ENCODE data around the gene NRARP.

NRARP gene

GRCh38 chr9:137251490-137252268, 50.4 kb downstream of the NRARP start:
- no peak overlapping the region for H3K9ac ChIP-seq (ENCODE audit: low read depth, low read length)
- peaks cover 2% of the 10 kb centered on the region; the same call in 1 of the 2 replicates for H3K36me3 ChIP-seq (ENCODE audit: insufficient read depth, low read length)
- H3K4me1 ChIP-seq (ENCODE audit: insufficient read depth, low read length), result peaks cover 8% of the 10 kb centered on the region; the same call in 1 of the 2 replicates
- no peaks in the 10 kb centered on the region for H3K9me3 ChIP-seq (ENCODE audit: control insufficient read depth, insufficient read depth, low read length)

- no peaks in the 10 kb centered on the region for H3K36me3 ChIP-seq (ENCODE audit: insufficient read depth, low read length)
- H3K4me1 ChIP-seq (ENCODE audit: insufficient read depth, low read length), result peaks cover 8% of the 10 kb centered on the region; the same call in 1 of the 2 replicates
- no peaks in the 10 kb centered on the region for H3K9me3 ChIP-seq (ENCODE audit: control insufficient read depth, insufficient read depth, low read length)
- H3K9ac ChIP-seq (ENCODE audit: low read depth, low read length), result no peak within 1 kb of the TSS
Measured at GRCh38 chr9:137251194-137251461, 50.9 kb downstream of the NRARP start, which contains the start of gene STPG3. STPG3 (plus strand) TSS chr9:137251286; CDS start chr9:137251287, 1 bp downstream.

- H3K9me3 ChIP-seq (ENCODE audit: control insufficient read depth, insufficient read depth, low read length), result no peaks in the 10 kb centered on the region
- peaks cover 8% of the 10 kb centered on the region; the same call in 1 of the 2 replicates for H3K4me1 ChIP-seq (ENCODE audit: insufficient read depth, low read length)
- H3K36me3 ChIP-seq (ENCODE audit: insufficient read depth, low read length), result no peaks in the 10 kb centered on the region
- H3K9ac ChIP-seq (ENCODE audit: low read depth, low read length), result no peak overlapping the region
Measured at GRCh38 chr9:137250329-137251193, 51.5 kb downstream of the NRARP start.

All from ES-I3 (cell line).